HG03025 (cell line): ENCODE data around the gene C2.

Source experiments
- ATAC-seq: cut with Tn5 transposase; IDR thresholded peaks from one replicate; pipeline ENCODE4 v1.9.1; 2021; ENCODE audit warnings: mild to moderate bottlenecking, moderate library complexity; ENCODE audit not compliant: unreplicated experiment, low FRiP score

C2 gene

GRCh38 chr6:31952890-31953289, 25.4 kb downstream of the C2 start:
- ATAC-seq: no peak

- ATAC-seq: no peak
Observed at GRCh38 chr6:31954511-31954910, 27.0 kb downstream of the C2 start.

GRCh38 chr6:31956796-31957195, 29.3 kb downstream of the C2 start:
- no peak for ATAC-seq

GRCh38 chr6:31958412-31958740, 30.9 kb downstream of the C2 start:
- peak; percentile 9 for ATAC-seq

GRCh38 chr6:31958741-31959739, 31.5 kb downstream of the C2 start, which contains the start of the genes NELFE and SKIC2:
Gene NELFE (minus strand): TSS chr6:31958971. CDS start chr6:31958446, 525 bp downstream.
Gene SKIC2 (plus strand): TSS chr6:31959175. CDS start chr6:31959193, 18 bp downstream.
- ATAC-seq: peak; percentile 89

GRCh38 chr6:31961616-31962015, 34.1 kb downstream of the C2 start:
- no peak for ATAC-seq

GRCh38 chr6:31963921-31964320, 36.4 kb downstream of the C2 start:
- ATAC-seq: no peak

GRCh38 chr6:31965700-31966099, 38.2 kb downstream of the C2 start:
- no peak for ATAC-seq

GRCh38 chr6:31966506-31966905, 39.0 kb downstream of the C2 start:
- ATAC-seq: no peak

GRCh38 chr6:31966997-31967925, 39.7 kb downstream of the C2 start:
- ATAC-seq: no peak

- no peak for ATAC-seq
Observed at GRCh38 chr6:31967926-31968320, 40.4 kb downstream of the C2 start.

GRCh38 chr6:31968326-31968725, 40.8 kb downstream of the C2 start:
- ATAC-seq: no peak

- ATAC-seq: no peak
Observed at GRCh38 chr6:31968791-31969711, 41.5 kb downstream of the C2 start.

- no peak for ATAC-seq
Observed at GRCh38 chr6:31969712-31970603, 42.4 kb downstream of the C2 start.

- ATAC-seq: no peak
Observed at GRCh38 chr6:31970604-31971271, 43.2 kb downstream of the C2 start.

- ATAC-seq: no peak
Observed at GRCh38 chr6:31971279-31971992, 43.9 kb downstream of the C2 start.

GRCh38 chr6:31971993-31972708, 44.6 kb downstream of the C2 start, which contains the start of gene DXO:
Gene DXO (minus strand): TSS chr6:31972138. CDS start chr6:31971675, 463 bp downstream.
- peak; percentile 88 for ATAC-seq
